Panc1 (cell line): ENCODE measurements around the gene SOX12. TPM values are rescaled to one million over a fixed set of nuclear protein-coding genes. Genes with fewer than 3 reads are reported as not detected.

Source experiments
- ATAC-seq: fragments of 200-7000 bp; cut with Tn5 transposase; 2 replicates; pipeline ENCODE4 v1.9.1; 2020; ENCODE audit warnings: mild to moderate bottlenecking, moderate library complexity
- BruUV-seq: library from RNA; stranded (reverse); fragments of 400-500 nt; replicated peaks from 2 replicates; lab custom pipeline; 2021; lab: Mats Ljungman, UMichigan
- CTCF ChIA-PET: fragments of 300-600 bp; sonication (Branson Sonifier 250); formaldehyde crosslinking; loops from one replicate; lab custom pipeline; 2022; ENCODE audit warnings: antibody characterized with exemption; lab: Charles Lee
- POLR2A ChIA-PET: fragments of 300-600 bp; sonication (Branson Sonifier 250); formaldehyde crosslinking; loops from one replicate; lab custom pipeline; 2022; ENCODE audit warnings: antibody characterized with exemption; lab: Charles Lee
- DNase-seq: peaks from one replicate; pipeline ENCODE4 v3.0.0-alpha.2; 2010; ENCODE audit warnings: low read depth, low spot score
- H3K27ac ChIP-seq: 2 replicates; pipeline ENCODE4 v1.5.1; 2011; ENCODE audit warnings: mild to moderate bottlenecking, low read length, inconsistent platforms
- H3K27me3 ChIP-seq: fragments of 200-500 bp; sonication (Bioruptor generic); 2 replicates; pipeline ENCODE4 v1.6.0; 2014; ENCODE audit warnings: low read length, inconsistent platforms; ENCODE audit not compliant: control insufficient read depth, insufficient read depth
- H3K36me3 ChIP-seq: fragments of 200-500 bp; sonication (Bioruptor generic); 2 replicates; pipeline ENCODE4 v1.5.1; 2014; ENCODE audit warnings: inconsistent platforms, mild to moderate bottlenecking, low read length, moderate library complexity; ENCODE audit not compliant: control insufficient read depth, insufficient read depth
- H3K4me1 ChIP-seq: 2 replicates; pipeline ENCODE4 v1.5.1; 2011; ENCODE audit warnings: inconsistent platforms, mild to moderate bottlenecking, low read length, moderate library complexity; ENCODE audit not compliant: control insufficient read depth, insufficient read depth
- H3K4me3 ChIP-seq, 2 experiments: 2 replicates each; pipeline ENCODE4 v1.5.1; 2011 to 2012; ENCODE audit warnings: low read depth in 2 of 2, low read length in 2 of 2, mild to moderate bottlenecking in 2 of 2, inconsistent platforms in 1 of 2, moderate library complexity in 1 of 2
- H3K9me3 ChIP-seq: fragments of 200-500 bp; sonication (Bioruptor generic); 2 replicates; pipeline ENCODE4 v1.5.1; 2014; ENCODE audit warnings: low read depth, mild to moderate bottlenecking, inconsistent platforms, low read length, moderate library complexity; ENCODE audit not compliant: control insufficient read depth, insufficient read depth
- POLR2AphosphoS5 ChIP-seq: IDR thresholded peaks from 2 replicates; pipeline ENCODE4 v1.6.1; 2012; ENCODE audit warnings: mild to moderate bottlenecking, low read depth, low read length, moderate library complexity
- REST ChIP-seq, 2 experiments: IDR thresholded peaks; 2 replicates each; pipeline ENCODE4 v1.6.1; 2011 to 2012; ENCODE audit warnings: low read depth in 2 of 2, control low read depth in 1 of 2, low read length in 1 of 2, mild to moderate bottlenecking in 1 of 2, moderate library complexity in 1 of 2; ENCODE audit not compliant: insufficient read depth in 1 of 2
- SIN3A ChIP-seq: IDR thresholded peaks from 2 replicates; pipeline ENCODE4 v1.6.1; 2012; ENCODE audit warnings: low read depth, mild to moderate bottlenecking, low read length, moderate library complexity, borderline replicate concordance; ENCODE audit not compliant: insufficient read depth
- TCF7L2 ChIP-seq: IDR thresholded peaks from 2 replicates; pipeline ENCODE4 v1.6.1; 2011; ENCODE audit warnings: mild to moderate bottlenecking, low read depth, low read length, inconsistent platforms
- in situ Hi-C: cut with HindIII; loops from 2 replicates; pipeline ENCODE4 v1.10.0; 2016; ENCODE audit warnings: low sequenced_read_pairs, low pct_unique_long_range_greater_than_20kb
- intact Hi-C: fragments of 100-400 bp; cut with micrococcal nuclease; formaldehyde crosslinking; loops from one replicate; pipeline ENCODE4 v1.10.0; 2022; ENCODE audit not compliant: unreplicated experiment
- total RNA-seq: library from RNA; stranded (reverse); gene quantifications from one replicate; pipeline ENCODE4 v1.2.1, GENCODE V29; 2021; ENCODE audit not compliant: unreplicated experiment
- TF ChIP-seq, protein P1 (sequence below): fragments of 450-650 bp; IDR thresholded peaks from 2 replicates; pipeline ENCODE4 v1.5.1; 2017; ENCODE audit warnings: mild to moderate bottlenecking

SOX12 gene
- total RNA-seq, 1 experiment from 2014 or later: 48.6 TPM

- Histone ChIP-seq H3K36me3 (no peaks in the 10 kb centered on the region), H3K27me3 (no peaks in the 10 kb centered on the region), H3K9me3 (no peaks in the 10 kb centered on the region), H3K27ac (no peak overlapping the region), H3K4me3 (no peak overlapping the region), H3K4me1 (peaks cover 8% of the 10 kb centered on the region)
- intact Hi-C loops (no loop called here), in situ Hi-C loops (no loop called here)
- ChIA-PET CTCF (no interaction called here), POLR2A (no interaction called here)
- DNase-seq: no peak
- ATAC-seq: peak; percentile 17; the same call in 1 of the 2 replicates
- TF ChIP-seq TCF7L2: no peak
- TF ChIP-seq, protein P1, sequence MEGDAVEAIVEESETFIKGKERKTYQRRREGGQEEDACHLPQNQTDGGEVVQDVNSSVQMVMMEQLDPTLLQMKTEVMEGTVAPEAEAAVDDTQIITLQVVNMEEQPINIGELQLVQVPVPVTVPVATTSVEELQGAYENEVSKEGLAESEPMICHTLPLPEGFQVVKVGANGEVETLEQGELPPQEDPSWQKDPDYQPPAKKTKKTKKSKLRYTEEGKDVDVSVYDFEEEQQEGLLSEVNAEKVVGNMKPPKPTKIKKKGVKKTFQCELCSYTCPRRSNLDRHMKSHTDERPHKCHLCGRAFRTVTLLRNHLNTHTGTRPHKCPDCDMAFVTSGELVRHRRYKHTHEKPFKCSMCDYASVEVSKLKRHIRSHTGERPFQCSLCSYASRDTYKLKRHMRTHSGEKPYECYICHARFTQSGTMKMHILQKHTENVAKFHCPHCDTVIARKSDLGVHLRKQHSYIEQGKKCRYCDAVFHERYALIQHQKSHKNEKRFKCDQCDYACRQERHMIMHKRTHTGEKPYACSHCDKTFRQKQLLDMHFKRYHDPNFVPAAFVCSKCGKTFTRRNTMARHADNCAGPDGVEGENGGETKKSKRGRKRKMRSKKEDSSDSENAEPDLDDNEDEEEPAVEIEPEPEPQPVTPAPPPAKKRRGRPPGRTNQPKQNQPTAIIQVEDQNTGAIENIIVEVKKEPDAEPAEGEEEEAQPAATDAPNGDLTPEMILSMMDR: no peak
- TF ChIP-seq POLR2AphosphoS5: no peak
- TF ChIP-seq REST (IDR thresholded peaks at IDR 0.05; ENCODE audit: insufficient read depth in 1 of 2, low read depth in 2 of 2, low read length in 1 of 2): no peak
- TF ChIP-seq SIN3A: no peak
- BruUV-seq: TSS peak; percentile 54
Measured at GRCh38 chr20:313948-314347, 11.4 kb upstream of the SOX12 start.

DNA sequence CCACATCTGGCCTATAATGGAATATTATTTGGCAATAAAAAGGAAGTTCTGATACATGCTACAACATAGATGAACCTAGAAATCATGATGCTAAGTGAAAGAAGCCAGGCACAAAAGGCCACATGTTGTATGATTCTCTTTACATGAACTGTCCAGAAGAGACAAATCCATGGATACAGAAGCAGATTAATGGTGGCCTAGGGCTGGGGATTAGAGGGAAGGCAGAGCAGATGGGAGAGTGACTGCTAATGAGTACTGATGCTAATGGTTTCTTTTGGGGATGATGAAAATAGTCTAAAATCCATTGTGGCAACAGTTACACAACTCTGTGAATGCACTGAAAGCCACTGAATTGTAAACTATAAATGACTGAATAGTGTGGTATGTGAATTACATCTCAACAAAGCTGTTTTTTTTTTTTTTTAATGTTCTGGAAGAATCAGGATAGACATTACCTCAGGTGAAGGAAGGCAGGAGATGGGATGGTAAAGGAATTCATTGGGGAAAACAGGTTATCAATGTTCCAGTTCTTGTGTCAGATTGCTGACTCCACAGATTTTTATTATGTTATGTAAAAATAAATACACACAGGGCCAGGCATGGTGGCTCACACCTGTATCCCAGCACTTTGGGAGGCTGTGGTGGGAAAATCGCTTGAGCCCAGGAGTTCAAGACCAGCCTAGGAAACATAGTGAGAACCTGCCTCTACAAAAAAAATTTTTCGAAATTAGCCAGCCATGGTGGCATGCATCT lies 8.9 kb upstream of the SOX12 start:
- DNase-seq (no peak), ATAC-seq (no peak)
- no peak overlapping the region for H3K27ac ChIP-seq
- in situ Hi-C loops: no loop called here
- TF ChIP-seq SIN3A (no peak), TCF7L2 (no peak), REST (IDR thresholded peaks at IDR 0.05; ENCODE audit: insufficient read depth in 1 of 2, low read depth in 2 of 2, low read length in 1 of 2) (no peak), POLR2AphosphoS5 (no peak)
- TF ChIP-seq, protein P1: no peak
- H3K4me1 ChIP-seq: no peaks in the 10 kb centered on the region
- no peaks in the 10 kb centered on the region for H3K9me3 ChIP-seq
- intact Hi-C loops: no loop called here
- ChIA-PET POLR2A (no interaction called here), CTCF (no interaction called here)
- H3K27me3 ChIP-seq: no peaks in the 10 kb centered on the region
- H3K4me3 ChIP-seq: no peak overlapping the region
- H3K36me3 ChIP-seq: no peaks in the 10 kb centered on the region
- no TSS peak for BruUV-seq
